ENCODE results near the gene LRRC4B. TPM values are rescaled to one million over a fixed set of nuclear protein-coding genes. Genes with fewer than 3 reads are reported as not detected.
"Not testable (repeated sequence)": the region's sequence is repeated elsewhere in the genome, so short reads cannot be mapped to it uniquely, and the experiment has no call there.

LRRC4B gene
- 1 to 10 TPM in 2 of 4 donors, under 1 TPM in 2; 0.24 to 1.0 (median 0.81) TPM for total RNA-seq

GRCh38 chr19:50567882-50568727, at the start of gene LRRC4B:
TSS of gene LRRC4B (minus strand) at chr19:50568435. CDS start at chr19:50548838, 19,597 bp downstream.
- WGBS: 3% methylated on average over 32 of the region's 65 CpGs
- H3K27me3 ChIP-seq: peaks cover 81% of the 10 kb centered on the region
- no peaks in the 10 kb centered on the region for H3K36me3 ChIP-seq
- DNase-seq (ENCODE audit: low spot score in 2 of 2): no peak
- TF ChIP-seq CTCF (IDR thresholded peaks at IDR 0.05): no peak
- no peak for TF ChIP-seq POLR2A (IDR thresholded peaks at IDR 0.05)
- no peak for TF ChIP-seq EP300 (IDR thresholded peaks at IDR 0.05)
- TF ChIP-seq POLR2AphosphoS5 (IDR thresholded peaks at IDR 0.05): no peak
- peak within 1 kb of the TSS; percentile 41 for H3K4me3 ChIP-seq
- H3K4me1 ChIP-seq: peaks cover 11% of the 10 kb centered on the region
- H3K9me3 ChIP-seq: no peaks in the 10 kb centered on the region
- H3K27ac ChIP-seq: no peak within 1 kb of the TSS

GRCh38 chr19:50612504-50613404, 44.5 kb upstream of the LRRC4B start:
- H3K4me3 ChIP-seq; H3K9me3 ChIP-seq; H3K36me3 ChIP-seq; DNase-seq (ENCODE audit: low spot score in 2 of 2); H3K4me1 ChIP-seq; H3K27ac ChIP-seq: not testable (repeated sequence)
- 63% methylated on average over 11 of the region's 11 CpGs for whole genome bisulfite sequencing
- H3K27me3 ChIP-seq: peaks cover 22% of the 10 kb centered on the region

GRCh38 chr19:50607874-50608785, 39.9 kb upstream of the LRRC4B start:
- H3K36me3 ChIP-seq: no peaks in the 10 kb centered on the region
- H3K27me3 ChIP-seq: peaks cover 35% of the 10 kb centered on the region
- H3K4me3 ChIP-seq: no peak overlapping the region
- no peak for DNase-seq (ENCODE audit: low spot score in 2 of 2)
- H3K27ac ChIP-seq: no peak overlapping the region
- H3K9me3 ChIP-seq: no peaks in the 10 kb centered on the region
- peaks cover 4% of the 10 kb centered on the region for H3K4me1 ChIP-seq
- peak in 1 of 2 donors; percentile 26 for TF ChIP-seq CTCF (IDR thresholded peaks at IDR 0.05)
- TF ChIP-seq POLR2AphosphoS5 (IDR thresholded peaks at IDR 0.05): no peak
- no peak for TF ChIP-seq EP300 (IDR thresholded peaks at IDR 0.05)
- 14% methylated on average over 51 of the region's 56 CpGs for WGBS

GRCh38 chr19:50607388-50607787, 39.2 kb upstream of the LRRC4B start:
- TF ChIP-seq POLR2A (IDR thresholded peaks at IDR 0.05) (no peak), CTCF (IDR thresholded peaks at IDR 0.05) (no peak), POLR2AphosphoS5 (IDR thresholded peaks at IDR 0.05) (no peak), EP300 (IDR thresholded peaks at IDR 0.05) (no peak)
- no peak for DNase-seq (ENCODE audit: low spot score in 2 of 2)
- Histone ChIP-seq H3K36me3 (no peaks in the 10 kb centered on the region), H3K4me1 (peaks cover 4% of the 10 kb centered on the region), H3K27me3 (peaks cover 43% of the 10 kb centered on the region), H3K27ac (no peak overlapping the region), H3K4me3 (no peak overlapping the region), H3K9me3 (no peaks in the 10 kb centered on the region)
- WGBS: 67% methylated on average over 20 of the region's 20 CpGs

- not testable (repeated sequence) for H3K4me1 ChIP-seq; H3K9me3 ChIP-seq; DNase-seq (ENCODE audit: low spot score in 2 of 2); H3K27ac ChIP-seq; H3K4me3 ChIP-seq; H3K36me3 ChIP-seq
- 51% methylated on average over 42 of the region's 58 CpGs for WGBS
- H3K27me3 ChIP-seq: peaks cover 44% of the 10 kb centered on the region
Measured at GRCh38 chr19:50606059-50606836, 38.0 kb upstream of the LRRC4B start.

- not testable (repeated sequence) for H3K27ac ChIP-seq; H3K4me3 ChIP-seq; H3K4me1 ChIP-seq; DNase-seq (ENCODE audit: low spot score in 2 of 2); H3K9me3 ChIP-seq; H3K36me3 ChIP-seq
- peaks cover 55% of the 10 kb centered on the region for H3K27me3 ChIP-seq
- WGBS: 68% methylated on average over 27 of the region's 56 CpGs
Measured at GRCh38 chr19:50604264-50605073, 36.2 kb upstream of the LRRC4B start.
